NCI-H1417 (cell line): ENCODE measurements around the gene POLR2B.
A peak's percentile ranks its signal among the peaks of the same experiment; 100 is the strongest.
"Not testable (repeated sequence)": the region's sequence is repeated elsewhere in the genome, so short reads cannot be mapped to it uniquely, and the experiment has no call there.

Experiments
- DNase-seq, 3 experiments: peaks; one replicate each; lab custom pipeline; 2025; lab: John Stamatoyannopoulos, UW

The POLR2B gene

DNA sequence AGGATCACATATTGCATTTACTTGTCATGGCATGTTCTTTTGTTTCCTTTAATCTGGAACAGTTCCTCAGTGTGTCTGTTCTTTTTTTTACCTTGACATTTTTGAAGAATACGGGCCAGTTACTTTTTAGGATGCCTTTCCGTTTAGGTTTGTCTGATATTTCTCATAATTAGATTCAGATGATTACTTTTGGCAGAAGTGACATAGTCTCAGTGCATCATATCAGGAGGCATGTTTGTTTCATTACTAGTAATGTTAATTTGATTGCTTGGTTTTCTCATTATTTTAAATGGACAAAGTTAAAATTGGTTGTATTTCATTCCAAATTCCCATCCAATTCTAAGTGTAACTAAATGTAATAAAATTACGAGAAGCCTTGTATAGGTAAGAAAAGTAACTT is 8.3 kb downstream of the POLR2B start:
- no peak for DNase-seq

DNA sequence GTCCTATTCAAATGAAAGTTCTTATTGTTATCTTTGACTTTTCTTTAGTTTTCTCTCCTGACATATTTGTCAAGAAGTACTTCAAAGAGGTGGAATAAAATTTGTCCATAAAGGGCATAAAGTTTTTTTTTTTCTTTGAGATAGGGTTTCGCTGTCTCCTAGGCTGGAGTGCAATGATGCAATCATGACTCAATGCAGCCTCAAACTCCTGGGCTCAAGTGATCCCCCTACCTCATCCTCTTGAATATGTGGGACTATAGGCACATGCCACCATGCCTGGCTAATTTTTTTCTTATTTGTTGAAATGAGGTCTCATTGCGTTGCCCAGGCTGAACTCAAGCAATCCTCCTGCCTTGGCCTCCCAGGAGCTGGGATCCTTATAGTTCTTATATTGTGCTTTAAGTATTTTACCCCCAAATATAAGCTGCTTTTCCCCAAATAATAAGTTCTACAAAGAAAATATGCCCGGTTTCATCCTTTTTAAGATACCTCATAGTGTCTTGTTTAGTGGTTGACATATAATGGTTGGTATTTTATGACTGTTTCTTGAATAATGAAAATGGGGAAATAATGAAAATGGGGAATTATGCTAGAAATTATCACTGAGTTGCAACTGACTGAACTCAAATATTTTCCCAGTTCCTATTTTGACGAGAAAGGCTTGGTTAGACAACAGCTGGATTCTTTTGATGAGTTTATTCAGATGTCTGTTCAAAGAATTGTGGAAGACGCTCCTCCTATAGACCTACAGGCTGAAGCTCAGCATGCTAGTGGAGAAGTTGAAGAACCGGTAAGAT is 11.6 kb downstream of the POLR2B start:
- DNase-seq, result no peak

DNA sequence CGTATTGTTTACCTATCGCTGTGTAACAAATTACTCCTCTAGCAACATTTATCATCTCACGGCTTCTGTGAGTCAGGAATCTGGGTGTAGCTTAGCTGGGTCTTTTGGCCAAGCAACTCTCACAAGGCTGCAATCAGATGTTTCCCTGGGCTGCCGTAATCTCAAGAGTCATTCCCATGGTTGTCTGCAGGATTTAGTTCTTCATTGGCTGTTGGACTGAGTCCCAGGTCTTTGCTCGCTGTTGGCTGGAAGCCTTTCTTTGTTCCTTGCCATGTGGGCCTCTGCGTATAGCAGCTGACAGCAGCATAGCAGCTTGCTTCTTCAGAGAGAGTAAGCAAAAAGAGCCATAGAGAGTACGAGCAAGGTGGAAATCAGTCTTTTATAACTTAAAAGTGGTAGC is 16.8 kb downstream of the POLR2B start:
- no peak for DNase-seq

DNA sequence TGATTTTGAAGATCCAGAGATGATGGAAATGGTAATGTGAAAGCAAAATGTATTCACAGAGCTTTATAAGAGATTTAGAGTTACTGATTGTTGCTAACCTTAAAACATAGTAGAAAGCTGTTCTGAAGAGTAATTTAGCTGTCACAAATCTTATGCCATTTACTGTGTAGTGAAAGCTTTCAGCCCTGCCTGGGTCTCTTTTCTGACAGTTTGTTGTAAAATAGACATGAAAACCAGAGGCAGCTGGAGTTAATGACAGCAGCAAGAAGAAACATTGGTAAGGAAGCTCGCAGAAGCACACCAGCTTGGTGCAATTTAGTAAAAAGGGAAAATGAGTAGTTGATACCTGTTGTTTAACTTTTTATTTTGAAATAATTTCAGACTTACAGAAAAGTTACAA is 21.1 kb downstream of the POLR2B start:
- DNase-seq, result no peak

DNA sequence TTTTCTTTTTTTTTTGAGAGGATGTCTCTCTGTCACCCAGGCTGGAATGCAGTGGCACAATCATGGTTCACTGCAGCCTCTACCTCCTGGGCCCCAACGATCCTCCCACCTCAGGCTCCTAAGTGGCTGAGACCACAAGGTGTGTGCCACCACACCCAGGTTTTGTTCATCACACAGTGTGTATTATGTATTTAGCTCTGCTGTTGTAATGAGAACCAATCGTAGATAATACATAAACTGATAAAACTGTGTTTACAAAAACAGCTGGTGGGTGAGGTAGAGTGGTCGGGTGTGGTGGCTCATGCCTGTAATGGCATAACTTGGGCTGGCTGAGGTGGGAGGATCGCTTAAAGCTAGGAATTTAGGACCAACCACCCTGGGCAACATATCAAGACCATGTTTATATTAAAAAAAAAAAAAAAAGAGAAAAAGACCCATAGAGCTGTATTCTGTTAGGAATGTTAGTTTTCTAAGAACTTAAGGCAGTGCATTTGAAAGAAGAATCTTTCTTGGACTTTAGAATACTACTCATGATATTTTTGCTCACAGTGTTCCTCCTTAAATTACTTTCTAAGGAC is 34.9 kb downstream of the POLR2B start:
- no peak for DNase-seq

DNA sequence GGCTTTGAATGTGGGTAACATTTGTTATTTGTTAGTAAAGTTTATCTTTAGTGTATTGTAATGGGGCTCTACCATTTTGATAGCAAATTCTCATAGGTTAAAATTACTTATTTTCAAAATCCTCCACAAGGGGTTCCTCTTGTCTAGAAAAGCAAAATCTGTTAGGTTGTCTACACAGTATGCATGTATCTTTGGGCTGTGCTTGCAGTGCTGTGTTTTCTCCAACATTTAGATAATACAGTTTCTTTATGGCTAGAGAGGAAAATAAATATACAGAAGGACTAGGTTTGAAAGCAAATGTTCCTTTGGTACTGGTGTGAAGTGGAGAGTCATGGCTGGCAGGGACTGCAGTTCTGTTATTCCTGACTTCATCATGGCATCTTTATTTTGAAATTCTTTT is 40.3 kb downstream of the POLR2B start:
- DNase-seq, result no peak

DNA sequence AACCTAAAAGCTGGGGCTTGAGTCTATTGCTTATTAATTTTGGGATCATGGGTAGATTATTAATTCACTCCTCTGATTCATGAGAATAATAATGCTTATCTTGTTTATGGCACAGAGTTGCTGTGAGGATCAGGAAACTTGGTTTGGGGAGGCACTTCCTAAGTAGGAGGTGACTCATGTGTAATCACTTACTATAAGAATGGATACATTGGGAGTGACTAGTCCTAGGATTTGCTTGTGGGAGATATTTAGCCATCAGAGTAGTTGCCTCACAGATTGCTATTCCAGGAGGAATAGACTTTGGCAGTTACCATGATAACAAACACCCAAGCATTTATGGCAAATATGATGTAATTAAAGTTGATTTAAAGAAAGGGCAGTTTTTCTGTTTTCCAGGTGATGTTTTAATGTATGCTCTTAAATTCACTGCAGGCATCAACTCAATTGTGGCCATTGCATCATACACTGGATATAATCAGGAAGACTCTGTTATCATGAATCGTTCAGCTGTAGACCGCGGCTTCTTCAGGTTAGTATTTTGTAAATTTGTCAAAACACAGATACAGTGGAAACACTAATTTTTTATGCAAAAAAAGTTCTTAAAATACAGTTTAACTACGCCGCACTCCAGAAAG is 41.9 kb downstream of the POLR2B start:
- no peak for DNase-seq

DNA sequence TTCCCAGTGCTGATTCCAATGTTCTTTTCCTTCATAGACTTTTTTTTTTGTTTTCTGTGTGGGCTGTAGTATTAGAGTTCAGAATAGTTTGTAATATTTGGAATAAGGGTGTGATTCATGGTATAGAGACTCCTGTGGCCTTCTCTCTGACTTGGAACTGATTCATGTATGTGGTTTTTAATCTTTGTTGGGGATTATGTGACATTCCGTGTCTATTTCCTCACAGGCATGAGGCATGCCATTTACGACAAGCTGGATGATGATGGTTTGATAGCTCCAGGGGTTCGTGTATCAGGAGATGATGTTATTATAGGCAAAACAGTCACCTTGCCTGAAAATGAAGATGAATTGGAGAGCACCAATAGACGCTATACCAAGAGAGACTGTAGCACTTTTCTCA is 44.4 kb downstream of the POLR2B start:
- no peak for DNase-seq

DNA sequence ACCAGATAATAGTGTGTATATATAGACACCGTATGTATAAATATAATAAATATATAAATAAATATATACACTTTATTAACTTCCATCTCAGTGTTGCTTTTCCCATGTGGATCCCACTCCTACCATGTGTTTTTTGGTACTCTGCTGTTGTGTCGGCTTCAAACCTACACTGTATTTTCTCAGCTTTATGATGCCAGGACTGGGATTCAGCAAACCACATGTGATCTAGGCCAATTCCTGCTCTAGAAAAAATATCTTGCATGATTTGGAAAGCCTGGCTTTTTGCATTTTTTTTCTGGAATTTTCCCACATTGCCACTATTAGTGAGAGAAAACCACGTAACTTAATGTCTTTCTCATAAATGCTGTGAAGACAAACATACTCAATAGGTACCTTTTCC is 55.8 kb downstream of the POLR2B start:
- DNase-seq, result no peak

DNA sequence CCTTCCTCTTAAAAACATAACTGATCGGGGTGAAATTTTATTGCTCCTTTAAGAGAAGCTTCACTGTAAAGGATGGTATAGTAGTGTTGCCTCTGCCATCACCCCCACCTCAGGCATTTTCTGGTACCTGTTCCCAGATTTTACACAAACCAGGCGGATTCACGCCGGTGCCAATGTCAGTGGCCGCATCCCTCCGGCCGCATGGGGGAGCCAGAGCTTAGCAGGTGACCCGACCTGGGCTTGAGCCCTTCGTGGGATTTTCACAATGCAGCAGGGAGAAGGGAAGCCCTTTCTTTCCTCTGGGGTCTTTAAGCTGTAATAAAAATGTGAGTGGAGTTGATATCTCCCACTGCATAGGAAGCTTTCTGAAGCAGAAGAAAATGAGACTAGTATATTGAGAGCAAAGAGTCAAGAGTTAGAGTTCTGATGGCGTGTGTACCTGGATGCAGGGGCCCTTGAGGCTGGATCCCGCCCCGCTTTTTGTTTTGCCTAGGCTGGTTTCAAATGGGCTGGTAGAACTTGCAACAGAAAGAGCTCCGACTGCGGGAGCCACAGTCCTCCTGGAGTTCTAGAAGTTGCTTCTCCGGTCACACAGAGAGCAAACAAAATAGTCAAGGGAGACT is 59.4 kb downstream of the POLR2B start:
- peak; percentile 11 to 73 (median 39) for DNase-seq

DNA sequence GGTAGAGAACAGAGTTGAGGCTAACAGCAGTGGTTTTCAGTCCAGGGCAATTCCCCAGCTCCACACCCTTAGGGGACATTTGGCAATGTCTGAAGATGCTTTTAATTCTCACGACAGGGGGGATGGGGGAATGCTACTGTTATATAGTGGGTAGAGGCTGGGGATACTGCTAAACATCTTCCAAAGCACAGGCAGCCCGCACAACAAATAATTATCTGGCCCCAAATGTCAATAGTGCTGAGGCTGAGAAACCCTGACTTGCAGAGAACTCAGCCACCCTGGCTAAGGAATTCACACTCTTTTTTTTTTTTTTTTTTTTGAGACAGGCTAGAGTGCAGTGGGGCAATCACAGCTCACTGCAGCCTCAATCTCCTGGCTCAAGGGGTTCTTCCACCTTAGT is 60.6 kb downstream of the POLR2B start:
- DNase-seq, result peak in 1 of 3 experiments; percentile 38

DNA sequence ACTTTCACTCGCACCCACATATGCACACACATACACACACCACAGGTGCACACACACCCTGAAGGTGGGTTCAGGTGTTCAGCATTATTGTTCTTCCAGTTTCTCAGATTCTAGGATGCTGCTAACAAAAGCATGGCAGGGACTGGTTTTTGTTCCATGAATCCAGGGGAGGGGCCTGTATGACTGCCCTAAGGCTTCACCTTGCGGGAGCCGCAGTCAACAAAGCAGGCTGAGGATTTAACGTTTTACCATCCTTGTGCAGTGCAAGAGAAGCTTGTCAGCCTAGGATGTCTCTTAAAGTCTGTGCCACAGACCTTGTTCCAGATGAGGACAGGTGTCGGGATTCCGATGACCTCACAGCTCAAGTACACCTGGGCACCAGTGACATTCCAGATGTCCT is 61.8 kb downstream of the POLR2B start:
- DNase-seq, result peak in 1 of 3 experiments; percentile 44

DNA sequence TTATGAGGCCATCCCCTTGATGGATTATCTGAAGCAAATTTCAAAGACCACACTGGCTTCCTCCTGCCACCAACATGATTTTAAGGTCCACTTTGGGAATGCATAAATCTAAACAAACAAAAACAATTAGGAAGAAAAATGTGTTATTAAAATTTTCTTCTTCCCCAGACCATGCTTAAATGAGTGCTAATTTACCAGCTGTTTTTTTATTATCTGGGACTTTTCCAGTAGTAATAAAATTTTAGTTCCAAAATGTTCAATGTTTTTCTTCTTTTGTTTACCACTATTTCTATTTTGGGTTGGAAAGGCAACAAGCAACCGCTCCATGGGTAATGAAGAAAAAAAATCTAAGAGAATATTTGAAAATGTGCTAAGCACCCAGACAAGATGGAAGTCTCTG is 62.3 kb downstream of the POLR2B start:
- no peak for DNase-seq

DNA sequence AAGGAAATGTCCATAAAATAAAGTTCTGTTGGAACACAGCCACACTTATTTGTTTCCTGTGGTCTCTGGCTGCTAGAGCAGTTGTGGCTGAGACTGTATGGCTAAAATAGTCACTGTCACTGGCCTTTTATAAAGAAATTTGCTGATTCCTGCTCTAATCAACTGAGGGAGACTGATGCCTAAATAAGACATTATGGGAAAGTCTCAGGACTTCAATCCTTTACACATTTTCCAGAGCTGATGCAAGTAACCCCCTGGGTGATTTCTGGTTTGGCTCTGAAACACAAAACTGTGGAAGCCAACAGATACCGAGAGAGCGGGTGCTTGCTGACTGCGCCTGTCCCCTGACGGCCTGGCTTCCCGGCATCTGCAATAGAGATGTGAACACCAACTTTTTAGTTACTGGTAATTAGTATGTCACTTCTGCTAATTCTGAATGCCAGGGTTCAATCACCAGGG is 64.0 kb downstream of the POLR2B start:
- DNase-seq, result no peak

DNA sequence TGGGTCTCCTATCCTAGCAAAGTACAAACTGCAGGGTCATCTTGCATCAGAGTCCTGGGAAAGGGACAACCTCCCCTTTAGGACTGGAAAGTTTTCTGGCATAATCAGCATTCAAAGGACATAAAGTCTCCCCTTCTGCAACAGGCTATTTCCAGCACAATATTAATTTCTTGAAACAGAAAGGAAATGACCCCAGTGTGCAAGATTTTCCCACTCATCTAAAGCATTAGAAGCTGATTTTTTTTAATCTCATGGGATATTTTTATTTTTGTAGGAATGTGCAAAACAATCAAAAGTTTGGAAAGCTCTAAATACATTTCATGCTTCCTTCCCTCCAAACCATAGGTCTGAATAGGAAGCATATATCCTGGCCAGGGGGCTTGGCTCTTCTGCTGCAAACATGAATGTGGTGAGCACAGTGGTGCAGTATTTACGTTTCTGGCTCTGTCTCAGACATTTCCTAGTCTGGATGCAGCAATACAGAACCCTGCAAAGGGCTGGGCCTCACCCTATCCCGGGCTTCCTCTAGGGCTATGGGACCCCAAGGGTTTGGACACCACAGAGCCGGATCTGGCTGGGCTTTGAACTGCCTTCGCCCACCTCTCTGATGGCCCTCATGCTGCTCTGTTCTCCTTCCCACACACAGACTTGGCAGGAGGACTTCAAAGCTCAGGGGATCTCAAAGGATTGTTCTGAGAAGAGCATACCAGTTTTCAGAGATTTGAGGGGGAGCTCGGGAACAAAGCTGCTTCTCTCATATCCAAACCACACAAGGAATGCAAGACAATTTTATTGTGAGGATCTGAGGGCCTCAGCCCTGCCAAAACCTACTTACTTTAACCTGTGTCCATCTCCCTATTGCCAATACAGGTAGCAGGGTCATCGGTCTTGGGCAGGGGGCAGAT is 64.9 kb downstream of the POLR2B start:
- no peak for DNase-seq

DNA sequence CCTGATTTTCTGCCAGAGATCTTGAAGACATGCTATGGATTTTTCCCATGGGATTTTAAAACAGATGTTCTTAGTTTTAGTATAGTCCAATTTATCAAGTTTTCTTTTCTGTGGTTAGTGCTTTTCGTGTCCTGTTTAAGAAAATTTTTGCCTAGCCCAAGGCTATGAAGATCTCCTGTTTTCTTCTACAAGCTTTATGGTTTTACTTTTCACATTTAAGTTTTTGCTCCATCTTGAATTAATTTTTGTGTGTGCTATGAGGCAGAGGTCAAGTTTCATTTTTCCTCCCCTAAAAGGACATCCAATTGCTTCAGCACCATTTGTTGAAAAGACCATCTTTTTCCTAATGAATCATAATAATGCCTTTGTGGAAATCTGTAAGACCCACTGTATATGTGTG is 65.6 kb downstream of the POLR2B start:
- DNase-seq, result no peak

DNA sequence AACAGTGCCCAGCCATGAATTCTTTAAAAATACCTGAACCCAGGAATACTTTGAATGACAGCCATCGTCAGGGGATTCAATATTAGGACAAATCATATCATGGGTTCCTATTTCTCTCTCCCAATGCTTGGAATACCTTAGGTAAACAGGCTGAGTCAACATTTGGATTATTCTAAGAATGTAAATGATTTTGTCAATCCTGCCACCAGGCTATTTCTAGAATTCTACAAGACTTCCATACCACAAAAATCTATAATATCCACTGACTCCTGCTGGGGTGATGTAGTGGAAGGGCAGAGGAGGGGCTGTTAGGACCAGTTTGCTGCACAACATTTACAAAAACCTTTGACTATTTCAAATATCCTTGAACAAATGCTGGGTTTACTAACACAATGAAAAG is 66.3 kb downstream of the POLR2B start:
- no peak for DNase-seq

DNA sequence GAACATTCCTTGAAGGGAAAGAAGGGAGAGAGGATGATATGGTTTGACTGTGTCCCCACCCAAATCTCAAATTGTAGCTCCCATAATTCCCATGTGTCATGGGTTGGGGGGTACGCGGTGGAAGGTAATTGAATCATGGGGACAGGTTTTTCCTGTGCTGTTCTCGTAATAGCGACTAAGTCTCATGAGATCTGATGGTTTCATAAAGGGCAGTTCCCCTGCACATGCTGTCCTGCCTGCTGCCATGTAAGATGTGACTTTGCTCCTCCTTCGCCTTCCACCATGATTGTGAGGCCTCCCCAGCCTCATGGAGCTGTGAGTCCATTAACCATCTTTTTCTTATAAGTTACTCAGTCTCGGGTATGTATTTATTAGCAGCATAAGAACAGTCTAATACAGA is 68.3 kb downstream of the POLR2B start:
- not testable (repeated sequence) for DNase-seq

DNA sequence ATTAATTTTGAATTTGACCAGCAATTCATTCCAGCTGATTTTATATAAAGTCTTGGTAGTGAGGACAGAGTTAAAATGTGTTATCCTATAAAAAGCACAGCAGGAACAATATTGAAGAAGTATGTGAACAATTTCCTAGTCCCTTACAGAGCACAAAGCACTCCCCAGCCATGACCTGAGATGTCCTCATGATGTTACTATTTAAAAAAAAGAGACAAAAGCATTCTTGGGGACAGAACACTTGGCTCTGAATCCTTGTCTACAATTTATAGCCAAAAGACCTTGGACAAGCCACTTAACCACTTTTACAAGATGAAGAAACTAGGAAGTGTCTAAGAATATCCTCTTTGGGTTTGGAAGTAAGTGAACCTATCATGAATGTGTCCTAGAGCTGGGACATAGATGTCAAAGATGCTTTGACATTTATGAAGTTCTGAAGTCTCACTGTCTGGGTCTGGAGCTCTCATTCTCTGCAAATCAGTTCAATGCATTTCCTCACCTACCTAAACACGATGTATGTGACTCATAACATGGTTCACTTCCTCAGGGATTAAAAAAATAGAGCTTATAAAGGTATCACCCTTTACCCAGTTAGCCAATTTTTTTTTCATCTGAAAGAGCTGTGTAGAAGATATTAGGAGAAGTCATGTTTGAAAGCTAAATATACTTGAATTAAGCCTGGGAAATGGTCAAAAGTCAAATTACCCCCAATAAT is 70.1 kb downstream of the POLR2B start:
- DNase-seq, result no peak

DNA sequence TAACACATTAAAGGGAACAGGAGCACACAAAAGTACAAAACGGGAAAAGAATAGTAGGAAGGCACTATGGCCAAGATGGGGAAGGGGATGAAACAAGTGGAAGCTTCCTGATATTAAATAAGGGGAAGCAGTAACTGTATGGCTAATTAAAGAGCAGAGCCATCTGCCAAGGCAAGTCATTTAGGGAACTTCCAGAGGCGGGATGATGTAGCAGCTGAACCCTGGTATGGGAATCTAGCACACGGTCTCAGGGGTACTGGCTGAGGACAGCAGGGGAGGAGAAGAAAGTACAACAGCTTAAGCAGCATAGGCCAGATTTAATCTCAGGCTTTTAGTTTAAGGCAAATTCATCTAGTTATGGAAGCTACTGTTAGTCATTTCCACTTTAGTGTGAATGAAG is 72.4 kb downstream of the POLR2B start:
- no peak for DNase-seq

DNA sequence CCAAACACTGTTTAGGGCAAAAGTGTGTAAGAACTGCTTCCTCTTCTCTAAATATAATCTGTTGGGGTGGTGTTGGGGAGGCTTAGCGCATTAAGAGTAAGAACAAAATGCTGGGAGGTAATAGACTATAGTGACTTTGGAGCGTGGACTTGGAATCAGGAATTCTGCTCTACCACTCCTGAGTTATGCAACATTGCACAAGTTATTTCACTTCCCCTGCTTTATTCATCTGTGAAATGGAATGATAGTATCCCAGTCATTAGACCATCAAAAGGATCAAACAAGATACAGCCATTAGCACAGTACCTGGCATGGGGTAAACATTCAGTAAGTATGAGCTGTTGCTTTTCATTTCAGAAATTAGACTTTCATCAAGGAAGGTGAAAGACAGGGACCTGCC is 72.8 kb downstream of the POLR2B start:
- no peak for DNase-seq
